Duodenal mucosa (tissue), 2 donors: Measurements from ENCODE around the gene NVL.

ENCODE experiments used
- H3K27ac ChIP-seq: one replicate; pipeline ENCODE4 v1.7.0; 2013; ENCODE audit warnings: low read depth, low read length
- H3K27me3 ChIP-seq, 2 donors: one replicate each; pipeline ENCODE4 v1.7.0; 2013; ENCODE audit warnings: low read length in 2 of 2, control low read depth in 1 of 2; ENCODE audit not compliant: insufficient read depth in 2 of 2, control insufficient read depth in 1 of 2
- H3K36me3 ChIP-seq, 2 donors: one replicate each; pipeline ENCODE4 v1.7.0; 2013; ENCODE audit warnings: low read length in 2 of 2, control low read depth in 1 of 2; ENCODE audit not compliant: insufficient read depth in 2 of 2, control insufficient read depth in 1 of 2
- H3K4me1 ChIP-seq, 2 donors: one replicate each; pipeline ENCODE4 v1.7.0; 2013; ENCODE audit warnings: low read length in 2 of 2, control low read depth in 1 of 2; ENCODE audit not compliant: insufficient read depth in 2 of 2, control insufficient read depth in 1 of 2
- H3K4me3 ChIP-seq, 2 donors: one replicate each; pipeline ENCODE4 v1.7.0; 2013; ENCODE audit warnings: low read length in 2 of 2, low read depth in 1 of 2
- H3K9ac ChIP-seq, 2 donors: one replicate each; pipeline ENCODE4 v1.7.0; 2013; ENCODE audit warnings: low read length in 2 of 2, low read depth in 1 of 2
- H3K9me3 ChIP-seq, 2 donors: one replicate each; pipeline ENCODE4 v1.7.0; 2013; ENCODE audit warnings: low read length in 2 of 2, control low read depth in 1 of 2; ENCODE audit not compliant: control insufficient read depth in 1 of 2

Gene NVL

GRCh38 chr1:224266105-224266914 lies 63.7 kb downstream of the NVL start:
- H3K27ac ChIP-seq = no peak overlapping the region
- no peaks in the 10 kb centered on the region for H3K9me3 ChIP-seq
- H3K4me3 ChIP-seq = no peak overlapping the region
- peaks cover 5 to 7% of the 10 kb centered on the region in 2 donors for H3K36me3 ChIP-seq
- no peaks in the 10 kb centered on the region for H3K4me1 ChIP-seq
- no peak overlapping the region for H3K9ac ChIP-seq
- H3K27me3 ChIP-seq = no peaks in the 10 kb centered on the region

GRCh38 chr1:224264321-224264720 lies 65.7 kb downstream of the NVL start:
- peaks cover 5 to 7% of the 10 kb centered on the region in 2 donors for H3K36me3 ChIP-seq
- H3K4me3 ChIP-seq = no peak overlapping the region
- no peaks in the 10 kb centered on the region for H3K9me3 ChIP-seq
- H3K27me3 ChIP-seq = no peaks in the 10 kb centered on the region
- H3K27ac ChIP-seq = no peak overlapping the region
- H3K4me1 ChIP-seq = no peaks in the 10 kb centered on the region
- no peak overlapping the region for H3K9ac ChIP-seq

- Histone ChIP-seq H3K4me1 (no peaks in the 10 kb centered on the region), H3K27ac (no peak overlapping the region), H3K27me3 (no peaks in the 10 kb centered on the region), H3K9ac (no peak overlapping the region), H3K4me3 (no peak overlapping the region), H3K9me3 (no peaks in the 10 kb centered on the region), H3K36me3 (peaks cover 0 to 4% of the 10 kb centered on the region in 2 donors)
Observed at GRCh38 chr1:224262373-224263054, 67.5 kb downstream of the NVL start.

- Histone ChIP-seq H3K4me3 (no peak overlapping the region), H3K9ac (no peak overlapping the region), H3K9me3 (no peaks in the 10 kb centered on the region), H3K27me3 (no peaks in the 10 kb centered on the region), H3K4me1 (no peaks in the 10 kb centered on the region), H3K27ac (no peak overlapping the region), H3K36me3 (peaks cover 0 to 6% of the 10 kb centered on the region in 2 donors)
Observed at GRCh38 chr1:224259986-224260385, 70.0 kb downstream of the NVL start.

- Histone ChIP-seq H3K36me3 (peaks cover 0 to 6% of the 10 kb centered on the region in 2 donors), H3K4me1 (no peaks in the 10 kb centered on the region), H3K9me3 (no peaks in the 10 kb centered on the region), H3K9ac (no peak overlapping the region), H3K4me3 (no peak overlapping the region), H3K27me3 (no peaks in the 10 kb centered on the region), H3K27ac (no peak overlapping the region)
Observed at GRCh38 chr1:224258351-224258750, 71.6 kb downstream of the NVL start.

- Histone ChIP-seq H3K27ac (no peak overlapping the region), H3K9ac (no peak overlapping the region), H3K4me1 (no peaks in the 10 kb centered on the region), H3K9me3 (no peaks in the 10 kb centered on the region), H3K4me3 (no peak overlapping the region), H3K36me3 (peaks cover 0 to 4% of the 10 kb centered on the region in 2 donors), H3K27me3 (no peaks in the 10 kb centered on the region)
Observed at GRCh38 chr1:224256640-224257039, 73.3 kb downstream of the NVL start.

- H3K27me3 ChIP-seq = no peaks in the 10 kb centered on the region
- peaks cover 2 to 10% of the 10 kb centered on the region in 2 donors for H3K36me3 ChIP-seq
- H3K9me3 ChIP-seq = no peaks in the 10 kb centered on the region
- no peak overlapping the region for H3K4me3 ChIP-seq
- H3K27ac ChIP-seq = no peak overlapping the region
- H3K4me1 ChIP-seq = no peaks in the 10 kb centered on the region
- no peak overlapping the region for H3K9ac ChIP-seq
Observed at GRCh38 chr1:224253721-224254120, 76.3 kb downstream of the NVL start.

- H3K4me3 ChIP-seq = no peak overlapping the region
- no peak overlapping the region for H3K27ac ChIP-seq
- H3K36me3 ChIP-seq = peaks cover 4 to 19% of the 10 kb centered on the region in 2 donors
- no peaks in the 10 kb centered on the region for H3K4me1 ChIP-seq
- no peak overlapping the region for H3K9ac ChIP-seq
- no peaks in the 10 kb centered on the region for H3K27me3 ChIP-seq
- no peaks in the 10 kb centered on the region for H3K9me3 ChIP-seq
Observed at GRCh38 chr1:224252479-224252878, 77.5 kb downstream of the NVL start.

GRCh38 chr1:224251741-224252146 lies 78.2 kb downstream of the NVL start:
- H3K4me3 ChIP-seq = no peak overlapping the region
- H3K36me3 ChIP-seq = peaks cover 4 to 22% of the 10 kb centered on the region in 2 donors
- no peak overlapping the region for H3K27ac ChIP-seq
- H3K27me3 ChIP-seq = no peaks in the 10 kb centered on the region
- H3K4me1 ChIP-seq = no peaks in the 10 kb centered on the region
- no peak overlapping the region for H3K9ac ChIP-seq
- H3K9me3 ChIP-seq = no peaks in the 10 kb centered on the region

- H3K27ac ChIP-seq = peak overlapping the region; percentile 5
- peaks cover 4 to 22% of the 10 kb centered on the region in 2 donors for H3K36me3 ChIP-seq
Observed at GRCh38 chr1:224245188-224245587, 84.8 kb downstream of the NVL start.

More at GRCh38 chr1:224245188-224245587, 84.8 kb downstream of the NVL start:
- H3K9ac ChIP-seq = no peak overlapping the region
- H3K27me3 ChIP-seq = no peaks in the 10 kb centered on the region
- H3K9me3 ChIP-seq = no peaks in the 10 kb centered on the region
- H3K4me3 ChIP-seq = no peak overlapping the region
- H3K4me1 ChIP-seq = no peaks in the 10 kb centered on the region
